SK-N-SH (cell line): Measurements from ENCODE around the gene PRKD2.

Experiments used
- ELF1 ChIP-seq: IDR thresholded peaks from 2 replicates; pipeline ENCODE4 v1.4.0; 2012
- GABPA ChIP-seq: IDR thresholded peaks from 2 replicates; pipeline ENCODE4 v1.4.0; 2012; ENCODE audit warnings: low read depth, mild to moderate bottlenecking
- MAX ChIP-seq: IDR thresholded peaks from 2 replicates; pipeline ENCODE4 v1.4.0; 2012; ENCODE audit warnings: low read depth
- NFIC ChIP-seq: IDR thresholded peaks from 2 replicates; pipeline ENCODE4 v1.4.0; 2012; ENCODE audit warnings: borderline replicate concordance
- RAD21 ChIP-seq: IDR thresholded peaks from 2 replicates; pipeline ENCODE4 v1.6.1; 2012; ENCODE audit warnings: mild to moderate bottlenecking, low read length
- TAF1 ChIP-seq: IDR thresholded peaks from 2 replicates; pipeline ENCODE4 v1.6.1; 2012; ENCODE audit warnings: low read depth, mild to moderate bottlenecking, low read length, moderate library complexity, borderline replicate concordance
- TEAD4 ChIP-seq: IDR thresholded peaks from 2 replicates; pipeline ENCODE4 v1.4.0; 2012; ENCODE audit warnings: mild to moderate bottlenecking, borderline replicate concordance; ENCODE audit not compliant: insufficient read depth
- YY1 ChIP-seq: IDR thresholded peaks from 2 replicates; pipeline ENCODE4 v1.4.0; 2012; ENCODE audit warnings: low read depth, mild to moderate bottlenecking
- ZBTB33 ChIP-seq: IDR thresholded peaks from 2 replicates; pipeline ENCODE4 v1.4.0; 2012; ENCODE audit warnings: low read depth, borderline replicate concordance
- TF ChIP-seq, protein P1 (sequence below): fragments of 200-600 bp; sonication (generic); IDR thresholded peaks from 2 replicates; pipeline ENCODE4 v1.6.1; 2017; ENCODE audit warnings: antibody characterized with exemption, mild to moderate bottlenecking, moderate library complexity

DNA sequence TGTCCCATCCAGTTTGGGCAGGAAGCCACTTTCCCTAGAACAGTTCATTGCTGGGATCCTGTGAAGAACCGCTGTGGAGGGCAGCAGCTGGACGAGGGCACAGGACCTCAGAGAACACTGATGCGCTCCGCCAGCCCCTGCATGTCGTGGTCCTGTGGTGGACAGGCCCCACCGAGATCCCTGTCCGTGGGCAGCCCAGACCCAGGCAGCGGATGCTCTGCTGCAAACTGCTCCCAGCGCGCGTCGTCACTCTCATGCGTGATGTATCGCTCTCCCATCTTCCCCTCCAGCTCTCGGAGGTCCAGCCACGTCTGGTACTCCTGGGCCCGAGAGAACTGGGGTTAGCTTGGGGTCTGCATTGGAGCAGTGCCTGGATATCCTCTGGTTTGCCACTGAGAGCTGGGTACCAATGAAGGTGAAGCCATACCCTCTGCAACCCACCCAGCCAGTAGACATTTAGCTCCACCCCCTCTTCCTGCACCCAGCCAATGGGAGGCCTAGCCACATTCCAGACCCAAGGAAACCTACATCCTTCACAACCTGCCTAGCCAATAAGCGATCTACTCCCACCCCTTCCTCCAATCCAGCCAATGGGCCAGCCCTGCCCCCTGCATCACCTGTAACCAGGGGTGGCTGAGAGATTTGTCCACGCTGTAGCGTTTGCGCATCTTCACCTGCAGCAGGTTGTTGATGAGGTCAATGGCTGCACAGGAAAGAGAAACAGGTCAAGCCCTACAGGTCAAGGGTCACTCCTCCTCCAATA lies 42.3 kb downstream of the PRKD2 start:
- TF ChIP-seq NFIC: no peak
- TF ChIP-seq RAD21: no peak
- no peak for TF ChIP-seq TAF1
- TF ChIP-seq, protein P1, sequence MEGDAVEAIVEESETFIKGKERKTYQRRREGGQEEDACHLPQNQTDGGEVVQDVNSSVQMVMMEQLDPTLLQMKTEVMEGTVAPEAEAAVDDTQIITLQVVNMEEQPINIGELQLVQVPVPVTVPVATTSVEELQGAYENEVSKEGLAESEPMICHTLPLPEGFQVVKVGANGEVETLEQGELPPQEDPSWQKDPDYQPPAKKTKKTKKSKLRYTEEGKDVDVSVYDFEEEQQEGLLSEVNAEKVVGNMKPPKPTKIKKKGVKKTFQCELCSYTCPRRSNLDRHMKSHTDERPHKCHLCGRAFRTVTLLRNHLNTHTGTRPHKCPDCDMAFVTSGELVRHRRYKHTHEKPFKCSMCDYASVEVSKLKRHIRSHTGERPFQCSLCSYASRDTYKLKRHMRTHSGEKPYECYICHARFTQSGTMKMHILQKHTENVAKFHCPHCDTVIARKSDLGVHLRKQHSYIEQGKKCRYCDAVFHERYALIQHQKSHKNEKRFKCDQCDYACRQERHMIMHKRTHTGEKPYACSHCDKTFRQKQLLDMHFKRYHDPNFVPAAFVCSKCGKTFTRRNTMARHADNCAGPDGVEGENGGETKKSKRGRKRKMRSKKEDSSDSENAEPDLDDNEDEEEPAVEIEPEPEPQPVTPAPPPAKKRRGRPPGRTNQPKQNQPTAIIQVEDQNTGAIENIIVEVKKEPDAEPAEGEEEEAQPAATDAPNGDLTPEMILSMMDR: no peak
- no peak for TF ChIP-seq YY1
- TF ChIP-seq GABPA: no peak
- TF ChIP-seq ZBTB33: no peak
- TF ChIP-seq ELF1: no peak
- TF ChIP-seq TEAD4: no peak
- no peak for TF ChIP-seq MAX
